Measurements from ENCODE around the gene CCDC186. TPM values are rescaled to one million over a fixed set of nuclear protein-coding genes. Genes with fewer than 3 reads are reported as not detected.

The CCDC186 gene
- total RNA-seq, 1 experiment from 2014 or later = 5.7 TPM

GRCh38 chr10:114138581-114138980 is 35.4 kb downstream of the CCDC186 start:
- Histone ChIP-seq H3K4me2 (ENCODE audit: low read length) (no peak overlapping the region), H3K9me3 (ENCODE audit: low read length) (no peaks in the 10 kb centered on the region), H3K9me2 (replicated peaks; ENCODE audit: low read length) (no peaks in the 10 kb centered on the region), H3F3A (ENCODE audit: low read length, unreplicated experiment) (no peaks in the 10 kb centered on the region), H3K27me3 (ENCODE audit: low read length) (no peaks in the 10 kb centered on the region), H4K20me1 (ENCODE audit: low read length) (no peaks in the 10 kb centered on the region), H3K4me1 (ENCODE audit: insufficient read depth, low read length) (no peaks in the 10 kb centered on the region), H3K36me3 (ENCODE audit: low read depth, low read length) (peaks cover 4% of the 10 kb centered on the region; the same call in 1 of the 2 replicates), H3K27ac (ENCODE audit: low read length) (no peak overlapping the region), H3K79me2 (ENCODE audit: low read length) (no peaks in the 10 kb centered on the region), H3K9ac (ENCODE audit: low read length) (no peak overlapping the region), H2AFZ (ENCODE audit: low read length) (no peak overlapping the region), H3K4me3 (ENCODE audit: low read length) (no peak overlapping the region)
- no peak for TF ChIP-seq EZH2 (IDR thresholded peaks at IDR 0.05; ENCODE audit: low read length, unreplicated experiment)
- no peak for TF ChIP-seq CTCF (conservative IDR thresholded peaks at IDR 0.05; ENCODE audit: low read depth, low read length)
- no peak for TF ChIP-seq EZH2phosphoT487 (IDR thresholded peaks at IDR 0.05; ENCODE audit: borderline replicate concordance, low read length)
- ATAC-seq (no peak), DNase-seq (no peak)
- BruUV-seq (replicated peaks) = no TSS peak
- POLR2A ChIA-PET (ENCODE audit: unreplicated experiment) = no interaction called here
- CTCF ChIA-PET = no interaction called here
- intact Hi-C loops (cut with micrococcal nuclease) = no loop called here

- no peaks in the 10 kb centered on the region for H3K9me3 ChIP-seq (ENCODE audit: low read length)
- H3F3A ChIP-seq (ENCODE audit: low read length, unreplicated experiment) = no peaks in the 10 kb centered on the region
- no peak overlapping the region for H3K27ac ChIP-seq (ENCODE audit: low read length)
- no peaks in the 10 kb centered on the region for H3K4me1 ChIP-seq (ENCODE audit: insufficient read depth, low read length)
- no TSS peak for BruUV-seq (replicated peaks)
- H2AFZ ChIP-seq (ENCODE audit: low read length) = no peak overlapping the region
- ChIA-PET POLR2A (ENCODE audit: unreplicated experiment) (no interaction called here), CTCF (no interaction called here)
- H3K79me2 ChIP-seq (ENCODE audit: low read length) = no peaks in the 10 kb centered on the region
- H3K27me3 ChIP-seq (ENCODE audit: low read length) = no peaks in the 10 kb centered on the region
- H3K4me3 ChIP-seq (ENCODE audit: low read length) = no peak overlapping the region
- H3K4me2 ChIP-seq (ENCODE audit: low read length) = no peak overlapping the region
- DNase-seq (no peak), ATAC-seq (no peak)
- no peak overlapping the region for H3K9ac ChIP-seq (ENCODE audit: low read length)
- H3K36me3 ChIP-seq (ENCODE audit: low read depth, low read length) = no peaks in the 10 kb centered on the region
- intact Hi-C loops (cut with micrococcal nuclease) = no loop called here
- TF ChIP-seq EZH2phosphoT487 (IDR thresholded peaks at IDR 0.05; ENCODE audit: borderline replicate concordance, low read length) (no peak), CTCF (conservative IDR thresholded peaks at IDR 0.05; ENCODE audit: low read depth, low read length) (no peak), EZH2 (IDR thresholded peaks at IDR 0.05; ENCODE audit: low read length, unreplicated experiment) (no peak)
- H3K9me2 ChIP-seq (replicated peaks; ENCODE audit: low read length) = no peaks in the 10 kb centered on the region
- H4K20me1 ChIP-seq (ENCODE audit: low read length) = no peaks in the 10 kb centered on the region
Observed at GRCh38 chr10:114135476-114135875, 38.5 kb downstream of the CCDC186 start.

GRCh38 chr10:114131094-114131493 is 42.9 kb downstream of the CCDC186 start:
- H2AFZ ChIP-seq (ENCODE audit: low read length) = no peak overlapping the region
- no peaks in the 10 kb centered on the region for H4K20me1 ChIP-seq (ENCODE audit: low read length)
- no peaks in the 10 kb centered on the region for H3F3A ChIP-seq (ENCODE audit: low read length, unreplicated experiment)
- no peaks in the 10 kb centered on the region for H3K27me3 ChIP-seq (ENCODE audit: low read length)
- H3K27ac ChIP-seq (ENCODE audit: low read length) = no peak overlapping the region
- TF ChIP-seq EZH2 (IDR thresholded peaks at IDR 0.05; ENCODE audit: low read length, unreplicated experiment) (no peak), EZH2phosphoT487 (IDR thresholded peaks at IDR 0.05; ENCODE audit: borderline replicate concordance, low read length) (no peak), CTCF (conservative IDR thresholded peaks at IDR 0.05; ENCODE audit: low read depth, low read length) (no peak)
- no peak overlapping the region for H3K4me3 ChIP-seq (ENCODE audit: low read length)
- ChIA-PET POLR2A (ENCODE audit: unreplicated experiment) (no interaction called here), CTCF (no interaction called here)
- H3K79me2 ChIP-seq (ENCODE audit: low read length) = no peaks in the 10 kb centered on the region
- H3K9ac ChIP-seq (ENCODE audit: low read length) = no peak overlapping the region
- H3K9me2 ChIP-seq (replicated peaks; ENCODE audit: low read length) = no peaks in the 10 kb centered on the region
- H3K36me3 ChIP-seq (ENCODE audit: low read depth, low read length) = no peaks in the 10 kb centered on the region
- no peak for DNase-seq
- no peak overlapping the region for H3K4me2 ChIP-seq (ENCODE audit: low read length)
- H3K9me3 ChIP-seq (ENCODE audit: low read length) = no peaks in the 10 kb centered on the region
- no TSS peak for BruUV-seq (replicated peaks)
- no peaks in the 10 kb centered on the region for H3K4me1 ChIP-seq (ENCODE audit: insufficient read depth, low read length)
- intact Hi-C loops (cut with micrococcal nuclease) = no loop called here
- no peak for ATAC-seq

All from PC-3 (cell line).